Adrenal gland (tissue), 5 donors: ENCODE results near the gene FHIT.

Source experiments
- CTCF ChIP-seq, 6 experiments: fragments of 450-650 bp in 4 of 6; fragments of 200-600 bp in 2 of 6; sonication (generic) in 1 of 6; IDR thresholded peaks; 1 replicate in 5 of 6; 2 replicates in 1 of 6; pipeline versions ENCODE4 v1.5.1 to v1.8.0; 2016 to 2021; ENCODE audit warnings: antibody characterized with exemption in 6 of 6, mild to moderate bottlenecking in 2 of 6, moderate library complexity in 1 of 6
- POLR2A ChIP-seq, 2 donors: fragments of 450-650 bp; IDR thresholded peaks; one replicate each; pipeline ENCODE4 v1.6.1; 2017; ENCODE audit warnings: antibody characterized with exemption in 2 of 2, mild to moderate bottlenecking in 2 of 2, moderate library complexity in 1 of 2
- donor health status: DM: no; HTN: no; CAD: no.

GRCh38 chr3:60932643-60933042, 318.6 kb downstream of the FHIT start:
- TF ChIP-seq CTCF (IDR thresholded peaks at IDR 0.05) (no peak), POLR2A (IDR thresholded peaks at IDR 0.05) (no peak)
